D721Med (cell line): ENCODE results near the gene SELE.

Experiments
- DNase-seq: peaks from one replicate; pipeline ENCODE4 v3.0.0; 2011; ENCODE audit warnings: low spot score; ENCODE audit not compliant: insufficient read length
- FAIRE-seq: peaks from 2 replicates; lab custom pipeline; 2011; peaks lifted over from hg19 to GRCh38; lab: Jason Lieb, UNC
- TF ChIP-seq, protein P1 (sequence below): IDR thresholded peaks from 2 replicates; pipeline ENCODE4 v1.5.1; 2012; ENCODE audit warnings: mild to moderate bottlenecking, control low read depth; ENCODE audit not compliant: insufficient read depth; ENCODE audit errors: missing control alignments

SELE gene

DNA sequence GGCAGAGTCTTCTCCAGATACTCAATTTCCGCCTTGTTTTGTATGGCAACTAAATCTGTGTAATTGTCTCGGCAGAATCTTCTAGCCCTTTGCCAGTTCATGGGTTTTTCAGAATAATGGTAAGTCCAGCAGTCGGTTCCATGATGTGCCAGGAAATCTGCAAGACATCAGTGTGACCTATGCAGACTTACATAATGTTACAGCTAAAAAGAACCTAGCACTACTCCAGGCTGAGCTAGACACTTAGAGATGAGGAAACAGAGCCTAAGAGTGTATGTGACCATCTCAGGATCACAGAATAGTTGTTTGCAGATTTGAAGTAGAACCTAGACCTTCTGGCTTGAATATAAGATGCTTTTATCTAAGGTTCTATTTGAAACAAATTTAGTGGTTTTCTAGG lies 25.2 kb downstream of the SELE start:
- peak; percentile 46 for FAIRE-seq

DNA sequence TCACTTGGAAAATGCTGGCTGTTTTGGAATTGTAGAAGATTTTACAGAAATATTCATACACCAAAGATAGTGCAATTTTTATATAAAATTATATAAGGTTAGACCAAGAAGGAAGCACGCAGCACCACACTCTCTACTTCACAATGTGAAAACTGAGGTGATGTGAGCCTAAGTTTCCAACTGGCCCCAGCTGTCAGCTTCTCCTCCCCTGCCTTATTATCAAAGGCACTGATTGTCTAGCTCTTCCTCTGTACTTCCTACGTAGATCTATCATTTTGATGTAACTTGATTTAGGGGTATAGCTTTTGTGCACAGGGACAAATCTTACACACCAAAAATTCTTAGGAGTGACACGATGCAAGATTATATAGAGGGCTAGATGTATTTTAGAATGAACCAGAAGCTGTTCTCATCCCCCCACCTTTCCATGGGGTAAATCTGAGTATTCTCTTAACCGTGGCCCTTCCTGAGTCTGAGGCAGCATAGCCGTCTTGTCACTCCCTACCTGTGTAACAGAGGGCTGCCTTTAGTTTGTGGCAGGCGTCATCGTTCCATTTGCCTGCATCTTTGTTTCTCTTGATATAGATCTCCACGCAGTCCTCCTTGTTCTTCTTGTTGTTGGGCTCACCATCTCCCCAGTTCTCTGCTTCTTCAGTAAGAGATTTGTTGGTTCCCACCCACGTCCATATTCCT lies 25.8 kb downstream of the SELE start:
- DNase-seq = no peak
- no peak for FAIRE-seq
- TF ChIP-seq, protein P1, sequence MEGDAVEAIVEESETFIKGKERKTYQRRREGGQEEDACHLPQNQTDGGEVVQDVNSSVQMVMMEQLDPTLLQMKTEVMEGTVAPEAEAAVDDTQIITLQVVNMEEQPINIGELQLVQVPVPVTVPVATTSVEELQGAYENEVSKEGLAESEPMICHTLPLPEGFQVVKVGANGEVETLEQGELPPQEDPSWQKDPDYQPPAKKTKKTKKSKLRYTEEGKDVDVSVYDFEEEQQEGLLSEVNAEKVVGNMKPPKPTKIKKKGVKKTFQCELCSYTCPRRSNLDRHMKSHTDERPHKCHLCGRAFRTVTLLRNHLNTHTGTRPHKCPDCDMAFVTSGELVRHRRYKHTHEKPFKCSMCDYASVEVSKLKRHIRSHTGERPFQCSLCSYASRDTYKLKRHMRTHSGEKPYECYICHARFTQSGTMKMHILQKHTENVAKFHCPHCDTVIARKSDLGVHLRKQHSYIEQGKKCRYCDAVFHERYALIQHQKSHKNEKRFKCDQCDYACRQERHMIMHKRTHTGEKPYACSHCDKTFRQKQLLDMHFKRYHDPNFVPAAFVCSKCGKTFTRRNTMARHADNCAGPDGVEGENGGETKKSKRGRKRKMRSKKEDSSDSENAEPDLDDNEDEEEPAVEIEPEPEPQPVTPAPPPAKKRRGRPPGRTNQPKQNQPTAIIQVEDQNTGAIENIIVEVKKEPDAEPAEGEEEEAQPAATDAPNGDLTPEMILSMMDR = no peak

More for the DNA sequence above, 25.2 kb downstream of the SELE start:
- TF ChIP-seq, protein P1 = no peak
- no peak for DNase-seq

DNA sequence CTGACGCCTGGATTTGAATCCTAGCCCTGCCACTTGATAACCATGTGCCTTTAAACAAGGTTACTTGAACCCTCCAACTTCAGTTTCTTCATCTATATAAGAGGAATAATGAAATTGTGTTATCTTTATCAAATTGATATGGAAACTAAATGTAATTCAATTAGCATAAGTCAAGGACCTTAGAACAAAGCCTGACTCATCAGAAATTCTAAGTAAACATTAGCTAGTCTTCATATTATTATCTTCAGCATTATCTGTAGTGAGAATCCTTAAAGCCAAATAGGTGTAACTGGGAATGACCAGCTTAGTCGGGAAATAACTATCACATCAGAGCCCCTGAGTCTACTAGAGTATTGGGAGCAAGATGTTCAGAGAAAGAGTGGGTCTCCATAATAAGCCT lies 29.1 kb downstream of the SELE start:
- TF ChIP-seq, protein P1 = no peak
- no peak for FAIRE-seq
- no peak for DNase-seq

DNA sequence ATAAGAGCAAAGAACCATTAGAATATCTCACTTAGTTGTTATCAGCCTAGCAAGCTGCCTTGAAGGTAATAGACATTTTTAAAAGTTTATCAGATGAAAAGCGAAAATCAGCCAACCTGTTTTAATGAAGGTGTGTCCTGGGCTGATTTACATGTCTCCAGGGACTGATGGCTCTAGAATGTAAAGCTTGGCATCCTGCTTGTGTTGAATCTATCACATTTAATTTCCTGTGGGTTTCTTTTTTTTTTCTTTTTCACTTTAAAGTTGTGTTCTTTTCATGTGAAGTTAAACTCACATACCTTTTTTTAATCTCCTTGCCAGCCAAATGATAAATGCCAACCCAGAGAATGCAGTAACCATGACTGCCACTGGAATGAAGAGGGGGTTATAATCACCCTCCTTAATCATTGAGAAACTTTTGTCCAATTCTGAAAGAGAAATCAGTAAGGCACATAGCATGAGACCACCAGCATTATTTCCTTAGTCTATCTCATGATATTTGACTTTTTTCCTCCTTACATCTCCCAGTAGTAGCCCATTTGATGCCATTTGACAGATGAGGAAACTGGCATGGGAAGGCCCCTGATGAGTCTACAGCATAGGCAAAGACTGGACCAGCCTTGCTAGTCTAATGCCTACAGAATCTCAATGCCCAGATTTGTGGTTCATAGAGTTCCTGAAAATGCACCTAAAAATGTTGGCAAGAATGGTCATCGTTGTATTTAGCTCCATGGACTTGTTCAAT lies 32.4 kb downstream of the SELE start:
- no peak for DNase-seq
- TF ChIP-seq, protein P1 = no peak
- no peak for FAIRE-seq

DNA sequence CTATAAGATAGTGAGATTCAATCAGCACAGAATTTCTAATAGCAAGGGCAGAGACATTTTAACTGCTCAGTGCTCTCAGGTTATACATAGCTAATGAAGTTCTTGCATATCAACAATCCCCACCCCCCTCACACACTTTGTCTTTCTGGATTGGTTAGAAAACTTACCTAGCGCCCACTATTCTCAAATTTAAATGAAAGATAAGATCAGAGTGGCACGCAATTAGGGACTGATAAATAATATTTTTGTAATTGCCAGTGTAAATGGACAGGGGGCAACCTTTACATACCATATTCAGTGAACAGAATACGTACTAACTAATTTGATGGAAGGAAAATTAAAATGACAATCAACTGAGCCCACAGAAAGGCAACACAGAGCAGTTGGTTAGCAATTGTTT lies 34.2 kb downstream of the SELE start:
- DNase-seq (no peak), FAIRE-seq (peak; percentile 41)
- TF ChIP-seq, protein P1 = peak; percentile 35

DNA sequence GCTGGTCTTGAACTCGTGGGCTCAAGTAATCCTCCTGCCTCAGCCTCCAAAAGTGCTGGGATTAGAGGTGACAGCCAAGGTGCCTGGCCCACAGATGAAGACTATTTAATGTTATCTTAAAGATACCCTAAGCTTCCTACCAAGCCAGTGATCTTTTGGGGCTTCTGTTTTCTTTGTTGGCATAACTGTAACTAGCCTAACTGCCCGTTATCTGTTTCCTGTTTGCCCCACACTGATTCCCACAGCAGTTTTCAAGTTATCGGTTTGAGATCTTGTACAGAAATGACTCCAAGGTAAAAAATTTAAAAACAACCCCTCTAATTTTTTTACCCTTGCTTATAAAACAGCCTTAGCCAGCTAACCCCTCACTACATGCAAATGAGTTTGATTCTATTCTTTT lies 34.9 kb downstream of the SELE start:
- DNase-seq (no peak), FAIRE-seq (no peak)
- TF ChIP-seq, protein P1 = no peak

DNA sequence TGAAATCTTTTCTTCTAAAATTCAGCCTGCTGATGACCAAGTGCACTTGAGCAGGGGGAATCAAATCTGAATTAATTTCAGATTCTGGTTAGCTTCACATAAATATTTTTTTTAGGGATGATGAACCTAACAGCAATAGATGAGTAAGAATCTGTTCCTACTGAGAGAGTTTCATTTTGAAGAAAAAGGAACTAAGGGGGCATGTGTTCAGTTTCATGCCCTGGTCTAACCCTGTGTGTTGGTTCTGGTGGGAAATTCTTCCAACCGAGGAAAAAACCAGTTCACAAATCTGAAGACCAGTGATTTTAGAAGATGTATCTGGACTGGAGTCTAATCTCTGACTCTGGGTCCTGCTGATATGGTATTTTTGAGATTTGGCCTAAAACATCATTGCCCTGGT lies 36.1 kb downstream of the SELE start:
- FAIRE-seq = no peak
- TF ChIP-seq, protein P1 = no peak
- no peak for DNase-seq
